Measurements from ENCODE around the gene CD300LD.
"Not testable (repeated sequence)": the region's sequence is repeated elsewhere in the genome, so short reads cannot be mapped to it uniquely, and the experiment has no call there.

The CD300LD gene

DNA sequence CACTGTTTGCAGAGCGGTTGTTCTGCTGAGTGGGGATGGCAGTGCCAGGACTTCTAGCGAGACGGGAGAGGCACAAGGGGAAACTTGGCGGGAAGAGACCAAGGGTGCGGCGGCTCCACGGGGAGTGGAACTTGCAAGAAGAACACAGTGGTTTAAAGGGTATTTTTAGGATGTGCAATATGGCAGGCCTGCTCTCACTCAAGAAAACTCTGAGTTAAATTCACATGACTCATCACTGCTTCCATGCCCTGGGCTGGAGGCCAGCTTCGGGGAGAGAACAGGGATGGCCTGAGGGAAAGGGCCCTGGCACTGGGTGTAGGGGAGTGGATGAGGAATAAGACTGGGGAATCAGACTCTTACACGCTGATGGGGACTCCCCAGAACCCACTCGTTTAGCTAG is 13.3 kb upstream of the CD300LD start:
- DNase-seq, result no peak

GRCh38 chr17:74604761-74605160 is 12.7 kb upstream of the CD300LD start:
- DNase-seq, result no peak

- no peak for DNase-seq
Measured at GRCh38 chr17:74604200-74604599, 12.1 kb upstream of the CD300LD start.

GRCh38 chr17:74603746-74604145 is 11.7 kb upstream of the CD300LD start:
- DNase-seq, result no peak

GRCh38 chr17:74603037-74603635 is 11.1 kb upstream of the CD300LD start:
- no peak for DNase-seq

GRCh38 chr17:74601944-74602572 is 10.0 kb upstream of the CD300LD start:
- DNase-seq, result no peak

DNA sequence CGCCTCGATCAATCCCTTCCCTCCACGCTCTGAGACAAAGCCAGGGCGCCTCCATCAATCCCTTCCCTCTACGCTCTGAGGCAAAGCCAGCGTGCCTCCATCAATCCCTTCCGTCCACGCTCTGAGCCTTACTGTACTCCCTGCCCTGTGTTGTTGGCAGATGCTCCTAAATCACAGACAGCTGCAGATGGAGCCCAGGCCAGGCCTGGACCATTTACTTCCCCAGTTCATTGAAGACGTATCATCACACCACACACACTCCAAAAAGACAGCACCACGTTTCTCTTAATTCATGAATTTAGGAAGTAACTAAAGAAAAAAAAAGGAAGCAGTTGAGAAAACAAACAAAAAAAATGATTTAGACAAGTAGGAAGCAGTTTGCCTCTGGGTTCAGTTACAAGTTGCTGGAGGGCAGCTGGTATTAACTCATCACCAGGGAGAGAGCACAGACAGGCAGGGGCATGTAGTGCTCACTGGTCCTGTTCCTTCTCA is 7.4 kb upstream of the CD300LD start:
- no peak for DNase-seq

DNA sequence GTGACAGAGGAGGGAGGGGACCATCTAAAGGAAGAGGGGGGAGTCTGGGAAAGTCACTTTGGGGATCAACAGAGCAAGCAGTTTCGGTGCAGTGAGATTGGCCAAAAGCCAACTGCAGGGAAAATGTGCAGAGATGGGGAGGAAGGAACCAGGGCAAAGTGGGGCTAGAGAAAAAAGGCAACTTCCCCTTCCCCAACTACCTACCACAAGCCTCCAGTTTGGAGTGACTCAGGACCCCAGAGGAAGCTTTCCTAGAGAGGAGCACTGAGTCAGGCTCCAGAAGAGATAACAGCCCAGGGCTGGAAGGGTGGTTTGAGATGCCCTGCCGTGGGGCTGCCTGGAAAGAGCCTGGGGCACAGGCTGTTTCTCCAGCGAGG is 6.9 kb upstream of the CD300LD start:
- no peak for DNase-seq

DNA sequence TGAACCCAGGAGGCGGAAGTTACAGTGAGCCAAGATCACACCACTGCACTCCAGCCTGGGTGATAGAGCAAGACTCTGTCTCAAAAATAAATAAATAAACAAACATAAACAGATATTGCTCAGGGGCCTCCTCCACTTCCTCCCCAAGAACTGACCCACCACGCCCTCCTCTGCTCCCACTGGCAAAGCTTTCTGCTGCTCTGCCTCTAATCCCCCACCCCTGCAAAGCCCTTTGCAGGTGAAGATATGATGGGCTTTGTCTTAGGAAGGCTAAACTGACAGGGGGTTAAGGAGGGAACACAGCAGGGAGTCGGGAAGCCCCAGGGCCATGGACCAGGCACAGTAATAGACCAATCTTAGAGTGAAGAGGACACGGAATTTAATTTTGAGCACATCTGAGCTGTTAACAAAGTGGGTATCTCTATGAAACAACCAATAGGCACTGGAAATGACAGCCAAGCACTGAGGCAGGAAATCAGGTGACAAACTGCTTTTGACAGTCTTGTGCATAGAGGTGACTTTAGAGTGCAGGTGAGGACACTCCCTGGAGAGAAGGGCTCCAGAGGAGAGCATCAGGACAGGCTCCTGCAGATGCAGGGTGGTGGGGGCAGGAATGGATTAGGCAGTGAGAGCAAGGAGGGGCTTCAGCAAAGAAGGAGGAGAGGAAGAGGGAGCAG is 6.4 kb upstream of the CD300LD start:
- DNase-seq, result no peak

DNA sequence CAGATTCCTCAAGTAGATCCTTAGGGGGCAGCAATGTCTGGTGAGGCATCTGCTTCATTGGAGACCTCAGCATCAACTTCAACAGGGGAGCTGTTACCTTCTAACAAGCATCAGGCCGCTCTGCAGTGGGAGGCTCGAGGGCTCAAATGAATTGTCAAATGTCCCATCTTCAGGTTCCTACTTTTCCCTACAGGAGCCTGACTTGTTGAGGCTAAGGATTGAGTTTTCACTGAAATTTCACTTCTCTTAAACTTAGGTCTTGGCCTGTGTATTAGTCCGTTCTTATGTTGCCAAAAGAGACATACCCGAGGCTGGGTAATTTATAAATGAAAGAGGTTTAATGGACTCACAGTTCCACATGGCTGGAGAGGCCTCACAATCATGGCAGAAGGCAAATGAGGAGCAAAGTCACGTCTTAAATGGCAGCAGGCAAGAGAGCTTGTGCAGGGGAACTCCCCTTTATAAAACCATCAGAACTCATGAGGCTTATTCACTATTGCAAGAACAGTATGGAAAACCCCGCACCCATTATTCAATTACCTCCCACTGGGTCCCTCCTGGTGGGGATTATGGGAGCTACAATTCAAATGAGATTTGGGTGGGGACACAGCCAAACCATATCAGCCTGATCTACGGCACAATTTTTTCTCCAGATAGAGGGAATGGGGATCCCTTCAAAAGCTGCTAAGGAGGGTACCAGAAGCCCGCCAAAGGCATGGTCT is 5.1 kb upstream of the CD300LD start:
- DNase-seq, result no peak

DNA sequence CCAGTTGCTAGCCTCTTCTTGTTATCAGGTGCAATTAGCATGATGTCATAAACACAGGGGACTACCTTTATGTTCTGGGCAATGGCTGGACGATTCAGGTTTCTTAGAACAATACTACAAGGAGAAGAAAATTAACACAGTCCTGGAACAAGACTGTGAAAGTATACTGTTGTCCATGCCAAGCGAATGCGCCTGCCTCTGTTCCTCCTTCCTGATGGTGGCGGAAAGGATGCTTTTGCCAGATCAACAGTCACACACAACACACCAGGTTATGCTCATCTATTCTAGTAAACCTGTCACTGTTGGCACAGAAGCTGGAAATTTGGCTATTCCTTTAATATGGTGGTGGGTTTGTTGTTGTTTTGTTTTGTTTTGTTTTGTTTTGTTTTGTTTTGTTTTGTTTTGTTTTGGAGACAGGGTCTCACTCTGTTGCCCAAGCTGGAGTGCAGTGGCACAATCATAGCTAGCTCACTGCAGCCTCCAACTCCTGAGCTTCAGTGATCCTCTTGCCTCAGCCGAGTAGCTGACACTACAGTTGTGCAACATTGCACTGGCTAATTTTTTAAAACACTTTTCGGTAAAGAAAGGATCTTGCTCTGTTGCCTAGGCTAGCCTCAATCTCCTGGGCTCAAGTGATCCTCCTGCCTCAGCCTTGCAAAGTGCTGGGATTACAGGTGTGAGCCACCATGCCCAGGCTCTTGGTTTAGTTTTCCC is 3.1 kb upstream of the CD300LD start:
- no peak for DNase-seq

DNA sequence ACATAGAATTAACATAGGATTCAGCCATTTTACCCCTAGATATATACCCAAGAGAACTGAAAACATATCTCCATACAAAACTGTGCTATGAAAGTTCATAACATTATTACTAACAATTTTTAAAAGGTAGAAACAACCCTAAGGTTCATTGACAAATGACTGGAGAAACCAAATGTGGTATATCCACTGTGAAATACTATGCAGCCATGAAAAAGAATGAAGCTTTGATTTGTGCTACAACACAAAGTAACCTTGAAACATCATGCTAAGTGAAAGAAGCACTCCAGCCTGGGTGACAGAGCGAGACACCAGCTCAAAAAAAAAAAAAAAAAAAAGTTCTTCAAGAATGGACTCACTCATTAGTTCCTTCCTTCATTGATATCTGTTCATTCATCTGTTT is 580 bp downstream of the CD300LD start:
- DNase-seq, result no peak

DNA sequence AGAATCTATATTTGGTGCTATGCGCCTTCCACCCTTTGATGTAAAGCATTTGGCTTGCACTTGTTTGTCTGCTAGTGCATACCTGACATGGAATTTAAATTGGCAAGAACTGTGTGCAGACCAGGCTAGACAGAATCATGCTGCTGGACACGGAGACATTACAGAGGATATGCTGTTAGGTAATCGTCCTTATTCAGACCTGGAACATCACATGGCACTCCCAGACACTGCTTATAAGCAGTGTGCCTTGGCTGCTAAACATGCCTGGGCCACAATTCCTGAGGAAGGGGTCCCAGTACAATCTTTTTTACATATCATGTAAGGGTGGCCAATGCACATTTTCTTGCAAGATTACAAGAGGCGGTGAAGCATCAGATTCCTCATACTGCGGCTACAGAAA is 6.4 kb downstream of the CD300LD start:
- DNase-seq, result no peak

DNA sequence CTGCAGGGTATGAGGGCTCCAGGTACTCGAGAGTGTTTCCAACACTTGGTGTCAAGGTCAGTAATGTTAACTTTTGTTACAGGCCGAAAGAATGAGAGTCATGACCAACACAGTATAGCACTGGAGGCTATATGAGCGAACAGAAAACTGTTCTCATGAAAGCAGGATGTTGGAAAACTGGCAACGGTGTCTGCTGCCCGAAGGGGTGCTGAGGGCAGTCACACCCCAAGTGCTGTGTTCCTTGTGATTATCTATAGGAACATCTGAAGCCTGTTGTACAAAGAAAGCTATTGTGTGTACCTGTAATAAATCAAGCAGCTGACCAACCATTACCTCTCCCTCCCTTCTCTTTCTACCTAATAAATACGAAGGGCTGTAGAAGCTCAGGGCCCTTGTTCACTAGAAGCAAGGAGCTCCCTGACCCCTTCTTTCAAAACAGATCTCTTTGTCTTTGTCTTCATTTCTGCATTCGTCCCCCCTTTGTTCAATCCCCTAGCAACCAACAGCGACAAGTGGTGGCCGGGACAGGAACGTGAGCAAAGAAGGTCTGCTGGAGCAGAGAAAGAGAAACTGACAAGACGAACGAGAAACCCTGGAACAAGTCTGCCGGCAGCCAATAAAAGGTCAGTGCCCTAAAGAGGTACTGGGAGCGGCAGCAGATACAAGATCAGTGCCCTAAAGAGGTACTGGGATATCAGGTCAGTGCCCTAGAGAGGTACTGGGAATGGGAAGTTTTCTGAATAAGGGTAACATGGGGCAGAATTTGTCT is 7.6 kb downstream of the CD300LD start:
- no peak for DNase-seq

DNA sequence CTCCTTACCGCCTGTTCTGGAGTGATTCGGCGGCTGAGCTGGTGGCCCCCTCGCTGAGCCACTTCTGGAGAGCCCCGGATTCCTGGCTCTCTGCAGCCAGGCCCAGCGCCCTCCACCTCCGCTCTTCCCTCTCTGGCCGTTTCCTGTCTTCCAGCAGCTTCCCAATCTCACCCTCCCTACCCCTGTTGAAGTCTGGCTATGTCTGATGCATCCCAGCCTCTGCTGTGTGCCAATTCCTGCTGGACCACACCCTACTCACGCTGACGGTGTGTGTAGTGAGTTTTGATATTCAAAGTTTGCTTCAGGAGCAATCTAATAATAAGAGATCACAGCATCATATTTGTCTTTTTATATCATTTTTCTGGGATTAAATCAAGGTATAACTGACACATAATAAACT is 9.4 kb downstream of the CD300LD start:
- DNase-seq, result no peak

DNA sequence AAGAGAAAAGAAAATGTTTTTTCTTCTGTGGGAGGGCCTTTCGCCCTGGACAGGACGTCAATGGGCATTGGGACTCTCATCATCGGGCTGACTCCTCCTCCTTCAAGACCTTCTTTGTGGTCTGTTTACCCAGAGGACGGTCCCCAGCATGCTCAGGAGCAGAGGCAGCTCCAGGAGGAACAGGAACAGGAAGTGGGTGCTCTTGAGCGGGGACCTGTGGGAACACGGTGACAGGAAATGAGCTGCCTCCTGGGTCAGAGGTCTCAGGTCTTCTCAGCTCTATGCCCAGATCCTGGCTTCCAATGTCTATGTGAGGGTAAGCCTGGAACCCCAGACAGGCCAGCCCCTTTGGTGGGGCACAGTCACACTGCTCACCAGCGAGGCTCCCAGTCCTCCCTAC is 12.2 kb downstream of the CD300LD start:
- DNase-seq, result no peak

DNA sequence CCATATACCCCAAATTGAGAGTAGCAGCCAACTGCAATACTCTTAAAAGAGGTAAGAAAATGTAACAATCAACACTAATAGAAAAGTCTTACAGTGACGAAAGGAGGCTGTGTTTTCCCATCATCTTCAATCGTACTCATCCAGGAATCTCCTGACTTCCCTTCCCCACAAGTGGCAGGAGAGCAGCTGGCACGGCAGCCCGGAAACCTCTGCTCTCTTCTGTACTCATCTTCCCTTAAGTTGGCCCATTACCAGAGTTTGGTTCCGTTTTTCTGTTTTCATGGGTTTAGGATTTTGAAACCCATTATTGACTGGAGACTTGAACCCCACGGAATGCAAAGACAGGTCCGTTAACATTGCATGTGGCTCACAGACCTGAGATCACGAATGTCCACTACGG is 13.1 kb downstream of the CD300LD start:
- DNase-seq, result no peak

GRCh38 chr17:74574489-74575142 is 17.5 kb downstream of the CD300LD start:
- no peak for DNase-seq

GRCh38 chr17:74573635-74574034 is 18.4 kb downstream of the CD300LD start:
- not testable (repeated sequence) for DNase-seq

DNA sequence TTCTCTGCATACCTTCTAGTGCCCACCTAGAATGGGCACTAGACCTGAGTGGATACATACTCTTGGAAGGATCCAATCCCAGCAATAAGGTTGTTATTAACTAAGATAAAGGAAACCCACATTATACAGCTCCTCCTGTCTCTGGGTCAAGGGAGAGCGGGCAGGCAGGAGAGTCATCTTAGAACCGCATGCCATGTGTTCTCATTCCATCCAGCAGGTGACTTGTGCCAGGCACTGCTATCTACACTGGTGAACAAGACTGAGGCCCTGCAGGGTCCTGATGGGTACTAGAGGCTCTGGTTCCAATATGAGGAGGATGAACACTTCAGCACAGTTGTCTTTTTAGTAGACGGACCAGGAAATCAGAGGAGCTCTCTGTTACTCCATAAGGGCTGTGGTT is 18.9 kb downstream of the CD300LD start:
- no peak for DNase-seq

DNA sequence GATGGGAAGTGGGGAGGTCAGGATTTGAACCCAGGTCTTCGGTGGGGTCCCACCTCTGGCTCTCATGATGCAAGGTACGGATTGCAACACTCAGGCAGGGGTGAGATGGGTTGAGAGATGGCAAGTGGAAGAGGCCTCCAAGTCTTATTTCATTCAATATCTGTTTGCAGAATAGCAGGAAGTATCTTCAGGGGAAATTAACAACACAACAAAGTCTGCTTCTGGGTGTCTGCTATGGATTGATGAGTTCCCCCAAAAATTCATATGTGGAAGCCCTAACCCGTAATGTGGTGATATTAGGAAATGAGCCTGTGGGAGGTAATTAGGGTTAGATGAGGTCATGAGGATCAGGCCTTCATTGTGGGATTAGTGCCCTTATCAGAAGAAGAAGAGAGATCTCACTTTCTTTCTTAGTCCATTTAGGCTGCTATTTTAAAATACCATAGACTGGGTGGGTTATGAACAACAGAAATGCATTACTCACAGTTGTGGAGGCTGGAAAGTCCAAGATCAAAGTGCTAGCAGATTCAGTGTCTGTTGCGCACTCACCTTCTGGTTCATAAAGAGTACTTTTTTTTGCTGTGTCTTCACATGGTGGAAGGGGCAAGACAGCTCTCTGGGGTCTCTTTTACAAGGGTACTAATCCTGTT is 20.3 kb downstream of the CD300LD start:
- no peak for DNase-seq
